HCT116 (cell line): ENCODE measurements around the gene SMIM28. TPM values are rescaled to one million over a fixed set of nuclear protein-coding genes. Genes with fewer than 3 reads are reported as not detected.

Experiments
- ATAC-seq: fragments of 200-7000 bp; cut with Tn5 transposase; 2 replicates; pipeline ENCODE4 v1.9.1; 2020; ENCODE audit warnings: mild to moderate bottlenecking, moderate library complexity
- BruUV-seq: library from RNA; stranded (reverse); fragments of 400-500 nt; replicated peaks from 2 replicates; lab custom pipeline; 2021; lab: Mats Ljungman, UMichigan
- CTCF ChIA-PET: fragments of 300-600 bp; sonication (Branson Sonifier 250); formaldehyde crosslinking; loops from one replicate; lab custom pipeline; 2021; ENCODE audit warnings: antibody characterized with exemption; lab: Charles Lee
- POLR2A ChIA-PET: fragments of 300-600, 350-600 bp; sonication (Branson Sonifier 250); formaldehyde crosslinking; loops from one replicate; lab custom pipeline; 2021; ENCODE audit warnings: antibody characterized with exemption; lab: Charles Lee
- RAD21 ChIA-PET, 2 experiments: fragments of 300-600 bp; sonication (Branson Sonifier 250); formaldehyde crosslinking; loops; one replicate each; lab custom pipeline; 2023; ENCODE audit warnings: low total read pairs in 2 of 2; ENCODE audit not compliant: uncharacterized antibody in 2 of 2, unreplicated experiment in 2 of 2, low non-redundant PET in 1 of 2; lab: Charles Lee
- DNase-seq: peaks from one replicate; pipeline ENCODE4 v3.0.0-alpha.2; 2010; ENCODE audit warnings: low read depth, low spot score
- H2AFZ ChIP-seq: fragments of 200-600 bp; shearing (Covaris generic), sonication (generic); 2 replicates; pipeline ENCODE4 v1.6.1; 2017; ENCODE audit warnings: low read depth, mixed run types, mixed read lengths, antibody characterized with exemption, low read length; ENCODE audit not compliant: poor library complexity, severe bottlenecking
- H3K27ac ChIP-seq: 2 replicates; pipeline ENCODE4 v1.5.1; 2012; ENCODE audit warnings: low read depth, low read length
- H3K27me3 ChIP-seq: fragments of 200-600 bp; sonication (generic); 2 replicates; pipeline ENCODE4 v1.6.1; 2016; ENCODE audit warnings: mixed run types, low read length, mixed read lengths; ENCODE audit not compliant: insufficient read depth
- H3K36me3 ChIP-seq, 2 experiments: fragments of 200-500 bp in 1 of 2; fragments of 200-600 bp in 1 of 2; sonication (Bioruptor generic) in 1 of 2; sonication (generic) in 1 of 2; 2 replicates each; pipeline versions ENCODE4 v1.5.1 to v1.6.1; 2014 to 2016; ENCODE audit warnings: low read length in 2 of 2, inconsistent platforms in 1 of 2, mixed read lengths in 1 of 2, mixed run types in 1 of 2; ENCODE audit not compliant: insufficient read depth in 2 of 2, control insufficient read depth in 1 of 2
- H3K4me1 ChIP-seq, 2 experiments: fragments of 200-600 bp in 1 of 2; sonication (generic) in 1 of 2; 2 replicates each; pipeline versions ENCODE4 v1.5.1 to v1.6.1; 2012 to 2017; ENCODE audit warnings: low read length in 2 of 2, inconsistent platforms in 1 of 2, mild to moderate bottlenecking in 1 of 2, mixed read lengths in 1 of 2, mixed run types in 1 of 2, moderate library complexity in 1 of 2; ENCODE audit not compliant: insufficient read depth in 2 of 2, control insufficient read depth in 1 of 2
- H3K4me2 ChIP-seq: fragments of 200-600 bp; sonication (generic); 2 replicates; pipeline ENCODE4 v1.6.1; 2017; ENCODE audit warnings: mixed run types, low read length, mixed read lengths
- H3K4me3 ChIP-seq, 2 experiments: fragments of 200-600 bp in 1 of 2; sonication (generic) in 1 of 2; replicated peaks in 1 of 2; 2 replicates each; pipeline ENCODE4 v1.5.1; 2011 to 2016; ENCODE audit warnings: low read length in 2 of 2, control low read depth in 1 of 2, low read depth in 1 of 2, mild to moderate bottlenecking in 1 of 2, mixed read lengths in 1 of 2, mixed run types in 1 of 2
- H3K79me2 ChIP-seq: fragments of 200-600 bp; sonication (generic); 2 replicates; pipeline ENCODE4 v1.6.1; 2017; ENCODE audit warnings: mild to moderate bottlenecking, mixed run types, low read length, moderate library complexity, mixed read lengths; ENCODE audit not compliant: insufficient read depth
- H3K9ac ChIP-seq: fragments of 200-600 bp; sonication (generic); 2 replicates; pipeline ENCODE4 v1.6.1; 2016; ENCODE audit warnings: low read length, mixed read lengths
- H3K9me2 ChIP-seq: fragments of 200-600 bp; sonication (generic), shearing (Covaris generic); 2 replicates; pipeline ENCODE4 v1.6.1; 2017; ENCODE audit warnings: mixed run types, mild to moderate bottlenecking, moderate library complexity; ENCODE audit not compliant: insufficient read depth
- H3K9me3 ChIP-seq, 2 experiments: fragments of 200-500 bp in 1 of 2; fragments of 200-600 bp in 1 of 2; sonication (Bioruptor generic) in 1 of 2; sonication (generic) in 1 of 2; 2 replicates each; pipeline ENCODE4 v1.6.1; 2014 to 2017; ENCODE audit warnings: low read length in 2 of 2, mixed read lengths in 2 of 2, inconsistent platforms in 1 of 2, low read depth in 1 of 2, mild to moderate bottlenecking in 1 of 2, mixed run types in 1 of 2, moderate library complexity in 1 of 2; ENCODE audit not compliant: control insufficient read depth in 1 of 2, insufficient read depth in 1 of 2
- H4K20me1 ChIP-seq: fragments of 200-600 bp; sonication (generic), shearing (Covaris generic); 2 replicates; pipeline ENCODE4 v1.6.1; 2017; ENCODE audit warnings: mixed run types, mild to moderate bottlenecking, moderate library complexity; ENCODE audit not compliant: insufficient read depth
- CBX3 ChIP-seq: IDR thresholded peaks from 2 replicates; pipeline ENCODE4 v1.6.1; 2012; ENCODE audit warnings: low read depth
- EGR1 ChIP-seq: IDR thresholded peaks from 2 replicates; pipeline ENCODE4 v1.6.1; 2012; ENCODE audit warnings: low read depth
- EZH2 ChIP-seq: fragments of 200-600 bp; sonication (generic); IDR thresholded peaks from 2 replicates; pipeline ENCODE4 v1.6.1; 2017; ENCODE audit warnings: antibody characterized with exemption, mixed run types
- MAX ChIP-seq: IDR thresholded peaks from 2 replicates; pipeline ENCODE4 v1.6.1; 2012
- SRF ChIP-seq: IDR thresholded peaks from 2 replicates; pipeline ENCODE4 v1.6.1; 2012; ENCODE audit warnings: low read depth
- TCF7L2 ChIP-seq: IDR thresholded peaks from 2 replicates; pipeline ENCODE4 v1.7.0; 2011; ENCODE audit warnings: borderline replicate concordance, inconsistent platforms; ENCODE audit not compliant: insufficient read depth, insufficient read length; ENCODE audit errors: extremely low read depth
- YY1 ChIP-seq: IDR thresholded peaks from 2 replicates; pipeline ENCODE4 v1.6.1; 2011; ENCODE audit warnings: low read length, low read depth, moderate library complexity, mild to moderate bottlenecking; ENCODE audit not compliant: insufficient replicate concordance; ENCODE audit errors: extremely low read depth
- ZFX ChIP-seq: fragments of 450-650 bp; IDR thresholded peaks from 2 replicates; pipeline ENCODE4 v1.6.1; 2017
- intact Hi-C: fragments of 100-400 bp; cut with micrococcal nuclease; formaldehyde crosslinking; loops from 2 replicates; pipeline ENCODE4 v1.10.0; 2022
- total RNA-seq: library from RNA; stranded (reverse); gene quantifications from one replicate; pipeline ENCODE4 v1.2.1, GENCODE V29; 2021; ENCODE audit not compliant: unreplicated experiment
- TF ChIP-seq, protein P1 (sequence below): IDR thresholded peaks from 2 replicates; pipeline ENCODE4 v1.6.1; 2012; ENCODE audit warnings: low read depth

SMIM28 gene
- total RNA-seq, 1 experiment from 2014 or later: not detected

- Histone ChIP-seq H3K9ac (no peak overlapping the region), H3K27me3 (no peaks in the 10 kb centered on the region), H3K4me2 (no peak overlapping the region), H3K36me3 (no peaks in the 10 kb centered on the region), H3K79me2 (no peaks in the 10 kb centered on the region), H3K9me2 (no peaks in the 10 kb centered on the region), H2AFZ (no peak overlapping the region), H3K9me3 (no peaks in the 10 kb centered on the region), H4K20me1 (no peaks in the 10 kb centered on the region), H3K27ac (no peak overlapping the region), H3K4me3 (no peak overlapping the region), H3K4me1 (peaks cover 14 to 29% of the 10 kb centered on the region in 2 experiments)
- DNase-seq (no peak), ATAC-seq (no peak)
- CTCF ChIA-PET: no interaction called here
- POLR2A ChIA-PET: no interaction called here
- TF ChIP-seq CBX3 (no peak), TCF7L2 (no peak), EZH2 (no peak), YY1 (no peak), ZFX (no peak), SRF (no peak), MAX (no peak), EGR1 (no peak)
- TF ChIP-seq, protein P1, sequence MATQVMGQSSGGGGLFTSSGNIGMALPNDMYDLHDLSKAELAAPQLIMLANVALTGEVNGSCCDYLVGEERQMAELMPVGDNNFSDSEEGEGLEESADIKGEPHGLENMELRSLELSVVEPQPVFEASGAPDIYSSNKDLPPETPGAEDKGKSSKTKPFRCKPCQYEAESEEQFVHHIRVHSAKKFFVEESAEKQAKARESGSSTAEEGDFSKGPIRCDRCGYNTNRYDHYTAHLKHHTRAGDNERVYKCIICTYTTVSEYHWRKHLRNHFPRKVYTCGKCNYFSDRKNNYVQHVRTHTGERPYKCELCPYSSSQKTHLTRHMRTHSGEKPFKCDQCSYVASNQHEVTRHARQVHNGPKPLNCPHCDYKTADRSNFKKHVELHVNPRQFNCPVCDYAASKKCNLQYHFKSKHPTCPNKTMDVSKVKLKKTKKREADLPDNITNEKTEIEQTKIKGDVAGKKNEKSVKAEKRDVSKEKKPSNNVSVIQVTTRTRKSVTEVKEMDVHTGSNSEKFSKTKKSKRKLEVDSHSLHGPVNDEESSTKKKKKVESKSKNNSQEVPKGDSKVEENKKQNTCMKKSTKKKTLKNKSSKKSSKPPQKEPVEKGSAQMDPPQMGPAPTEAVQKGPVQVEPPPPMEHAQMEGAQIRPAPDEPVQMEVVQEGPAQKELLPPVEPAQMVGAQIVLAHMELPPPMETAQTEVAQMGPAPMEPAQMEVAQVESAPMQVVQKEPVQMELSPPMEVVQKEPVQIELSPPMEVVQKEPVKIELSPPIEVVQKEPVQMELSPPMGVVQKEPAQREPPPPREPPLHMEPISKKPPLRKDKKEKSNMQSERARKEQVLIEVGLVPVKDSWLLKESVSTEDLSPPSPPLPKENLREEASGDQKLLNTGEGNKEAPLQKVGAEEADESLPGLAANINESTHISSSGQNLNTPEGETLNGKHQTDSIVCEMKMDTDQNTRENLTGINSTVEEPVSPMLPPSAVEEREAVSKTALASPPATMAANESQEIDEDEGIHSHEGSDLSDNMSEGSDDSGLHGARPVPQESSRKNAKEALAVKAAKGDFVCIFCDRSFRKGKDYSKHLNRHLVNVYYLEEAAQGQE: no peak
- BruUV-seq: no TSS peak
- intact Hi-C loops: no loop called here
- RAD21 ChIA-PET: no interaction called here
Observed at GRCh38 chr6:138374230-138374629, 3.5 kb upstream of the SMIM28 start.
